Measurements from ENCODE around the gene MADD.
"Not testable (repeated sequence)": the region's sequence is repeated elsewhere in the genome, so short reads cannot be mapped to it uniquely, and the experiment has no call there.

MADD gene

DNA sequence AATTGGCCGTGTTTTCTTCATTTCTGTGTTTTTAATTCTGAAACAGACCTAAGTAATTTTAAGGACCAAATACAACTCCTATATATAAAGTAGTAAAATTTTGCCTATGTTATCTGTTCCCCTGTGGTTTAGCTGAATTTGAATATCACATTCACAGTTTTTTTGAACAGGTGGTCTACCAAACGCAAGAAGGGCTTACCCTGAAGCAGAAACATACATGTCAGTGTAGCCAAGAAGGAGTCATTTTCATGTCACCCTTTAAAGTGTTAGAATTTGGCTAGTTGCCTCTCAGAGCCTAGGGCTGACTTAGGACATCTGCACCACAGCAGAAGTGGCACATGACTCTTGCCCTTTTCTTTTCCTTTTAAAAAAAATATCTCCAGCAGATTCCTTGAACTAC is 48.2 kb downstream of the MADD start:
- DNase-seq (ENCODE audit: low read depth in 2 of 2): no peak

DNA sequence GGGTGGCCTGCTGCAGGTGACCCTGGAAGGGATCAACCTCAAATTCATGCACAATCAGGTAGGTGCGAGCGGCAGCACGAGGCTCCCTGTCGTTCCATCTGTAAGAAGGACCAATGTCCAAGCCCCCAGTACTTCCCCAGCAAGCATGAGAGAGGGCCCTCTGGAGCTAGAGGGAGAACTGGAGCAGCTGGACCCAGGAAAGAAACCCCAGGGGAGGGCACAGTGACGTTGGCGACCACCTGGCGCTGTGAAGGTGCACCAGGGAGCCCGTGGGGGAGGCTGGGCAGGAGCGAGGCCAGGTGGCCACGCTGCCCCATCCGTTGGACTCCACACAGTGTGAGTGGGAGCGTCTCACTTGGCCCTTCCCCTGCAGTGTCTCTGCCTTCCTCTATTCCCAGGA is 54.6 kb downstream of the MADD start:
- no peak for DNase-seq (ENCODE audit: low read depth in 2 of 2)

DNA sequence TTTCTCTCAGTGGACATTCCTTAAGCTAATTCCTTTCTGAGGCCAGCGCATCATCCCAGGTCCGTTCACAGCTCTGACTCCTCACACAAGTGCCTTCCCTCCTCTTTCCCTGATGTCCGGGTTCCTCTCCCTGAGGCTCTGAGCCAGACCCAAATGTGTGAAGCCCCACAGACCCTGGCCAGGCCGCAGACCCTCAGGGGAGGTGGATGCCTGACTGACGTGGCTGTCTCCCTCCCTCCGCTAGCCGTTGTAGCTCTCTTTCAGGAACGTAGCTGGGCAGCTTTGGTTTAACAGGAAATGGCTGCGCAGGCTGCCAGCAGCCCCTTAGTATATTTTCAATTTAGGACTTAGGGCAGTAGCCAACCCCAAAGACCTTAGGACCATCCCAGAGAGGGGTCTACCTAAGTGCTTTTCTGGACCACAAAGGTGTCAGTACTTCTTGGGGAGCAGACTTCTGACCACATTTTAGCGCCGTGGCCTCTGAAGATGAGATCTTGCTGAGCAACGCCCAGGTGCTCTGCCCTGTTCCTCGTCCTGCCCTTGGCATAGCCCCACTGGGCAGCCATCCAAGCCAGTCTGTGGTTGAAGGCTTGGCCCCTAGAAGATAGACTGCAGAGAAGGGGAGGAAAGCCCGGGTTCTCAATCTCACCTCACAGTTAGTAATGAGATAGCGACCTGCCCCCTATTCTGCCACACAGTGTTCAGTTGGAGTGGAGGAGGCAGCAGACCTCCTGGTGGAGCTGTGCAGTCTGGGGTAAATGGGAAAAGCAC is 55.5 kb downstream of the MADD start:
- DNase-seq (ENCODE audit: low read depth in 2 of 2): no peak

DNA sequence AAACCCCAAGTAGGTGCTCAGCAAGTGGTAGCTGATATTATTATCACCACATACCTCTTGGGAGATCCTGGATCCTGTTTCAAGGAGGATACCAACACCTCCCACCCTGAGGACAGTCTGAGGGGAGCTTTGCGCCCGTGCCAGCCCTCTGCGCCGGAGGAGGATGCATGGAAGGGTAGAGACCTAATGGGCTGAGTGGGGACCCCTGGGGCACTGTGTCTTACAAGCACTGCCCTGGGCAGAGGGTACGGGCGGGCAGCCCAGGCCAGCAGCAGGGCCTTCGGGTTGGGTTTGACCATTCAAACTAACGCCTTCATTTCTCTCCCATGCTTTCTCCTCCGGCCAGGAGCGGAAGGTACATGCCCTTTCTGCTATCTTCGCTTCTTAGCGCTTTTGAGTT is 56.3 kb downstream of the MADD start:
- no peak for DNase-seq (ENCODE audit: low read depth in 2 of 2)

DNA sequence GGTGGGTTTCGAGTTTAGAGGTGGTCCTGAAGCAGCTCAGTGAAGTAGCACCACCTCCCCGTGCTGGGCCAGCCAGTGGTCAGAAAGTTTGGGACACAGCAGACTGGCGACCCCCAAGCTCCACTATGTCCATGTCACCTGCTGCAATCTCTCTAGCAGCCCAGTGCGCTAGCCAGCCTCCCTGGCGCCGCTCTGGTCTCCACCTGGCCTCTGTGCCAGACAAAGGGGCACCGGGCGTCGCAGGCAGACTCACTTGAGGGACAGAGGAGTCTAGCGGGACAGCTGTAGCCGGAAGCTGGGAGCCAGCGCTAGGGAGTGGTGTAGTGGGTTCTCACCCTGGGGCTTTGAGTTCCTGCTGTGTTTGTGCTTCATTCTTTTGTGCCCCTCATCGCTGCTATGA is 57.1 kb downstream of the MADD start:
- no peak for DNase-seq (ENCODE audit: low read depth in 2 of 2)

DNA sequence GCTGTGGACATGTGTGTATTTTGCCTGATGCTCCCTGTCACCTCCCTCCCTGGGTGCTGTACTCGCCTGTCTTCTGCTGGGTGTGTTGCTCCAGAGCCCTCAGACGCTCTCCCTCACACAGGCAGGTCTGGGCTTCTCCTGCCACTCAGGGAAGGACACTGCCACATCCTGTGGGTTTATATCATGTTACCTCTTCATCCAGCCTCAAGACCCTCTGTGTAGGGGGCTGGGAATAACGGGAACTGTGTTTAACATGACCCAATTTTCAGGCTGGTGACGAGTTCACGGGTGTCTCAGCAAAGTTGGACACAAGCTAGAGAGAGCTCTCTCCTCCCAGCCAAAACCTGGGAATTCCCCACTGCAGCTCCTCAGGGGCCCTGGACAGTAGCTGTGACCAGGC is 58.0 kb downstream of the MADD start:
- no peak for DNase-seq (ENCODE audit: low read depth in 2 of 2)

DNA sequence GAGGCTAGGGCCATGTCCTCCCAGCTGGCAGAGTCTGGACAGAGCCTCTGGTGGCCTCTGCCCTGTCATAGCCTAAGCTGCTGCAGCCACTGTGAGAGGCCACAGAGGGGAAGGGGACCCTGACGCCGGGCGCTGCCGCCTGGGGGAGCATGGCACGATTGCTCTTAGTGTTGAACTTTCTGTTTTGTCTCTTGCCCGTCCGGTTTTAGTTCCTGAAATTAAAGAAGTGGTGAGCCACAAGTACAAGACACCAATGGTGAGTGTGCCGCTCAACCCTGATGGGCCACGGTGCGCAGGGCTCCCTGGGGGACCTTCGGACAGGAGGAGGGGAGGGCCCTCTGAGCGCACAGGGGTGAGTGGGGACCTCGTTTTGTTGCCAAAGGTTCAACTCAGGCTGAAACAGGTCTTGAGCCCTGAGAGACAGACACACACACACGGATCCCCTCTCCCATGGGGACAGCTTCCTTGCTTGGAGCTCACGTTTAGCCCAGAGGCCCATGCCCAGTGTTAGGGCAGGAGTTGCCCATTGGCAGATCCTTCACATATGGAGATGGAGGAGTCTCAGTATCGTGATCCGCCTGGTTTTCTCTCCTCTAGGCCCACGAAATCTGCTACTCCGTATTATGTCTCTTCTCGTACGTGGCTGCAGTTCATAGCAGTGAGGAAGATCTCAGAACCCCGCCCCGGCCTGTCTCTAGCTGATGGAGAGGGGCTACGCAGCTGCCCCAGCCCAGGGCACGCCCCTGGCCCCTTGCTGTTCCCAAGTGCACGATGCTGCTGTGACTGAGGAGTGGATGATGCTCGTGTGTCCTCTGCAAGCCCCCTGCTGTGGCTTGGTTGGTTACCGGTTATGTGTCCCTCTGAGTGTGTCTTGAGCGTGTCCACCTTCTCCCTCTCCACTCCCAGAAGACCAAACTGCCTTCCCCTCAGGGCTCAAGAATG is 58.8 kb downstream of the MADD start:
- DNase-seq (ENCODE audit: low read depth in 2 of 2): no peak

DNA sequence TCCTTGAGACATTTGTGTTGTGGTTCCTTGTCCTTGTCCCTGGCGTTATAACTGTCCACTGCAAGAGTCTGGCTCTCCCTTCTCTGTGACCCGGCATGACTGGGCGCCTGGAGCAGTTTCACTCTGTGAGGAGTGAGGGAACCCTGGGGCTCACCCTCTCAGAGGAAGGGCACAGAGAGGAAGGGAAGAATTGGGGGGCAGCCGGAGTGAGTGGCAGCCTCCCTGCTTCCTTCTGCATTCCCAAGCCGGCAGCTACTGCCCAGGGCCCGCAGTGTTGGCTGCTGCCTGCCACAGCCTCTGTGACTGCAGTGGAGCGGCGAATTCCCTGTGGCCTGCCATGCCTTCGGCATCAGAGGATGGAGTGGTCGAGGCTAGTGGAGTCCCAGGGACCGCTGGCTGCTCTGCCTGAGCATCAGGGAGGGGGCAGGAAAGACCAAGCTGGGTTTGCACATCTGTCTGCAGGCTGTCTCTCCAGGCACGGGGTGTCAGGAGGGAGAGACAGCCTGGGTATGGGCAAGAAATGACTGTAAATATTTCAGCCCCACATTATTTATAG is 59.6 kb downstream of the MADD start:
- no peak for DNase-seq (ENCODE audit: low read depth in 2 of 2)

DNA sequence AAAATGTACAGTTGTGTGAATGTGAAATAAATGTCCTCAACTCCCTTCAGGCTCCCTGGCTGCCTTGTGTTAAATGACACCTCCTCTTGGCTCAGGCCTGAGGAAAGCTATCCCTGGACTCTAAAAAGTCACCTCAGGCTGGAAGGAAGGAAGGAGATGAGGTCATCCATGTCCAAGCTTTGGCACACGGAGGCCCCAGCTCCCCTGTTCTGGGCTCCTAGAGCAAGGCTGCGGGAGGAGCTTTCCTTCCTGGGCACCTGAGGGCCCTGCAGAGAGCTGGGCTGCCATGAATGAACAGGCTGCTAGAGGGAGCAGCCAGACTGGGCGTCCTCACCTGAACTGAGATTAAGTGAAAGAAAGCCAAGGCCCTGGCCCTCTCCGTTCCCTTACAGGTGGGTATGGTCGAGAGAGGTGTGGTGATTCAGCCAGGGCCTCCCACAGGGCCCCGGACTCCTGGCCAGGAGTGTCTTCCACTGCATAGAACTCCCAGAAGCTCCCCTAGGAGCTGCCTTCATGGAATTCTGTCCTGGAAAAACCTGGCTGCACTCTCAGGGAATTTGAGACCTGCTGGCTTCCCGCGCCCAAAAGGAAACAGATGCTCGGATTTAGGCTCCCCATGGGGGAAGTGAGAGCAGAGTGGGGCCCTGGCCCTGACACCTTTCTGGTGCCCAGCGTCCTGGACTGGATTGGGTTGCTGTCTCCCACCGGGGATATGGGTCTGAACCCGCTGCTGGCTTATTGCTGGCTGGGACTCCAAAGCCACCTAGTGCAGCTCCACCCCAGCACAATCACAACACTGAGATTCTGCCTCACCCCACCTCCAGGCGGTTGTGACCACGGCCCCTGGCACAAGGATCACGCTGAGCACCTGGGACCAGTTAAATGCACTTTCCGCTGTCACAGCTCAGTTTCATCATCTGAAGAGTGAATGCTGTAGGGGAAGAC is 60.3 kb downstream of the MADD start:
- DNase-seq (ENCODE audit: low read depth in 2 of 2): no peak

DNA sequence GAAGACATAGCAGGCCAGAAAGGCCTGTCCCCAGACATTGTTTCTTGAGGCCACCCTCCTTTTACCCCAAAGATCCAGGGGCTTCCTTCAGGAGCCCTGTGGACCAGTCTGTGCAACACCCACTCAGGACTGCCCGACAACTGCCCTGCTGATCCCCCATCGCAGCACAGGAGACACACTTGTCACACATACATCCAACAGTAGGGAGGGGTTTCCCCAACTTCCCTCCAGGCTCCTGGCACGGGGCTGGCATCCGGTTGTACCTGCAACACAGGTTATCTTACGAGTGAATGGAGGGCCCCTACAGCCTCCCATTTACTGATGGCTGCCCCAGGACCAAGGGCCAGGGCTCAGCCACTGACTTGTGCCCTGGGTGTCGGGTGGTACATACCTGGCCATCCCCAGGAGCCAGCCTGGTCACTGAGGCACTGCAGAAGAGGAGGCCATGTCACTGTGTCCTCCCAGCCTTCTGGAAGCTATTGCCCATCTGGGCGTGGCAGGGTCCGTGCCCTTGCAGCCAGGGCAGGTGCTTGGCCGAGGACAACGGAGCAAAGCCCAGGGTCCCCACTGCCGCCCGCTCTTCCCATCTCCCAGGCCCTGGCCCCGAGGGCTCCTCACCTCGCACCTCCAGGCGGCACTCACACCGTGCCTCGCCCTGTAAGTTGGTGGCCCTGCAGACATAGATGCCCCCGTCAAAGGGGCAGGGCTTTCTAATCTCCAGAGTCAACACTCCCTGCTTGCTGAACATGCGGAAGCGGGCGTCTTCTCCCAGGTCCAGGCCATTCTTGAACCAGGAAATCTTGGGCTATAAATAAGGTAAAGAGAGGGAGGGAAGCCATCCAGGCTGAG is 61.7 kb downstream of the MADD start:
- DNase-seq (ENCODE audit: low read depth in 2 of 2): no peak

DNA sequence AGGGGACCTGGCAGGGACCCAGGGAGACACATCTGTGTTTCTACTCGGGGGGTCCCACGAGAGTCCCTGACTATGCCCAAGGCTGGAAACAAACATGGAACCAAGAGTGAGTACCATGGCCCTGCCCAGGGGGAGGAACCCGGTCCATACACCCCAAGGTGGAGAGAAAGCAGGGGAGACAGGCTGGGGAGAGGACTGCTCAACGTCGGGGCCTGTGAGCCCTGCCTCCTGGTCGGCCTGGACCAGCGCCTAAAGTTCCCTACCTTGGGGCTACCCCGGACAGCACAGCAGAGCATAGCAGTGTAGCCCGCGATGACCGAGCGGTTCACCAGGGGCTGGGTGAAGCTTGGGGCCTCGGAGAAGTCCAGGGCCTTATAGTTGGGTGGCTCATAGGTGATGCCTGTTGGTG is 62.4 kb downstream of the MADD start:
- no peak for DNase-seq (ENCODE audit: low read depth in 2 of 2)

DNA sequence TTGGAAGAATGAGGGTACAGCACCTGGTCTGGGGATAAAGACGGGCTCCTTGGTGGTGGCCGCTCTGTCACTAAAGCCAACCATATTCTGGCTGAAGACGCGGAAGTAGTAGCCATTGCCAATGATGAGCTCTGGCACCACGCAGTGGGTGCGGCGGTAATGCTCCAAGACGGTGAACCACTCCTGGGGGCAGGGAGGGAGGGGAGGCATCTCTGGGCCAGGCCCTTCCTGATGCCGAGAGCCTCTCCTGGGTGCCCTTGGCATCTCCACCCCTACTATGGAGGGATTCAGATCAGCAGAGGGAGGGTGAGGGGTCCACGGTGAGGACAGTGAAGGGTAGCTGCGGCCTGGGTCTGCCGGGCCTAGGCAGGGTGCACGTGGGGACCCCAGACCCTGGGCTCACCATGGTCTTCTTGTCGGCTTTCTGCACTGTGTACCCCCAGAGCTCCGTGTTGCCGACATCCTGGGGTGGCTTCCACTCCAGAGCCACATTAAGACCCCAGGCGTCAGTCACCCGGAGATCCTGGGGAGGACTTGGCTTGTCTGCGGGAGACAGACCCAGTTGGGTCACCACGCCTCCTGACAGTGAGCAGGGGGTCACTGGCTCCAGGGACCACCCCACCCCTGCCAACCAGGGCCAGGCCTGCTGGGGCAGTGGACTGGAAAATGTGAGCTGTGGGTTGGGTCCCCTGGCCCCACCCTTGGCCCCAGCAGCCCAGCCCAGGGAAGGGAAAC is 63.0 kb downstream of the MADD start:
- DNase-seq (ENCODE audit: low read depth in 2 of 2): no peak

DNA sequence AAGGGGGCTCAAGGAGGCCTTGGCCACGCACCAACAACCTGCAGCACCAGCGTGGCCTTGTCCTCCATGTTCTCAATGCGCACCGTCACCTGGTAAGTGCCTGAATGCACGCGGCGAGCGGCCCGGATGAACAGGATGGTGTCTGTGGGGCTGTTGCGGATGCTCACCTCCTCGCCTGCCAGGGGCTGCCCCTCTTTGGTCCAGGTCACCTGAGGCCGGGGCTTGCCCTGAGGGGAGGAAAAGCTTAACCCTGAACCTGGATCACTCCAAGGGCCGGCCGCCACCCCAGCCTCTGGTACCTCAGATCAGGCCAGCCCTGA is 63.6 kb downstream of the MADD start:
- DNase-seq (ENCODE audit: low read depth in 2 of 2): no peak

DNA sequence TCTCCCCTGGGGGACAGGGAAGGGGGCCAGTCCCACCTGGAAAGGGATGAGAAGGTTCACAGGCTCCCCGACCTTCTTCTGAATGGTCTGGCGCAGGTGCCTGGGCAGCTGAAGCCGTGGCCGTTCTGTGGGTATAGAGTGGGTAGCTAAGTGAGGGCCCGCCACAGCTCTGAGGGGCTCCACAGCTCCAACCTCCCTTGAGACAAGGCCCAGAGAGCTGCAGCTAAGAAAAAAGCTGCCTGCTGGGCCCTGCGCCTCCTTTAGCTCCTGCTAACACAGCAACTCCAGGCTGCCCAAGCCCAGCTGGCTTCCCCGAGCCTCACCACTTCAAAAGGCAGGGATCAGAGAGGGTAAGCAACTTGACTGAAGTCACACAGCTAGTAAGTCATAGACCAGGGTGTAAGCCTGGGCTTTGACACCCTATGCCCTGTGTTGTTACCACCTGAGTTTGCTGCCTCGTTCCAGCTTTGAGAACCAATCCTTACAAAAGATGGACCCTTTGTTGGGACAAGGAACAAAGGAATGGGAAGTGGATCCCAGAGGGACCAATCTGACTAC is 64.0 kb downstream of the MADD start:
- DNase-seq (ENCODE audit: low read depth in 2 of 2): no peak

DNA sequence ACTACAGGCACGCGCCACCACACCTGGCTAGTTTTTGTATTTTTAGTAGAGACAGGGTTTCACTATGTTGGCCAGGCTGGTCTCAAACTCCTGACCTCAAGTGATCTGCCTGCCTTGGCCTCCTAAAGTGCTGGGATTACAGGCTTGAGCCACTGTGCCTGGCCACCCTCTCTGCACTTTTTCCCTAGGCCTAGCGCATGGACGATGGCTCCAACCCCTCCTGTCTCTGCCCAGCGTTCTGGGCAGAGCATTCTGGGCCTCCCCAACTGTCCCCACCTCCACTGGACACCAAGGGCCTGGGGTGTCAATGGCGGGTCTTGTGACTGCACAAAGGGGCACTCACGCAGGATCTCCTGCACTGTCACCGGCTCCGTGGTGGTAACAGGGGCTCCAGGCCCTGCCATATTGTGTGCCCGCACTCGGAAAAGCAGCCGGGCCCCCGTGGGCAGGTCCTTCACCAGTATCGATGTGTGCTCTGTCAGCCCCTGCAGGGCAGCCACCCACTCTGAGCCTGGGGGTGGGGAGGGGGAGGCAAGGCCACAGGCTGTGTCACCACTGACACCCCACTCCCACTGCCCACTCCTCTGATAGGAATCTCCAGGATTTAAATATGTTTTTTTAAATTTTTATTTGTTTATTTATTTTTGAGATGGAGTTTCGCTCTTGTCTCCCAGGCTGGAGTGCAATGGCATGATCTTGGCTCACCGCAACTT is 64.9 kb downstream of the MADD start:
- DNase-seq (ENCODE audit: low read depth in 2 of 2): not testable (repeated sequence)

DNA sequence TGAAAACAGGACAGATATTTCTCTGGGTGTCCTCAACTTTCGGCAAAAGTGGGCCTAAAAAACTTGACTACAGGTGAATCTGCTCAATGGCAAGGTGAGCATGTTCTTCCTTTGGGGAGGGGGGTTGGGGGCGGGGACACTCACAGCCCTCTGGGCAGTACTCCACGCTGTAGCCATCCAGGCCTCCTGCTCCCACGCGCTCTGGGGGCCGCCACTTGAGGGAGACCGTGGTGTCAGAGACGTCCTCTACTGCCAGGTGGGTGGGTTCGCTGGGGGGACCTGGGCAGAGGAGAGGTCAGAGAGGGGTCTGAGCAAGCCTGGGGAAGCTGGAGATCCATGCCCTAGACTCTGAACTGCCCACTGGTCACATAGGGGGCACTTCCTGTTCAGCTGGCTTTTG is 65.8 kb downstream of the MADD start:
- DNase-seq (ENCODE audit: low read depth in 2 of 2): no peak

DNA sequence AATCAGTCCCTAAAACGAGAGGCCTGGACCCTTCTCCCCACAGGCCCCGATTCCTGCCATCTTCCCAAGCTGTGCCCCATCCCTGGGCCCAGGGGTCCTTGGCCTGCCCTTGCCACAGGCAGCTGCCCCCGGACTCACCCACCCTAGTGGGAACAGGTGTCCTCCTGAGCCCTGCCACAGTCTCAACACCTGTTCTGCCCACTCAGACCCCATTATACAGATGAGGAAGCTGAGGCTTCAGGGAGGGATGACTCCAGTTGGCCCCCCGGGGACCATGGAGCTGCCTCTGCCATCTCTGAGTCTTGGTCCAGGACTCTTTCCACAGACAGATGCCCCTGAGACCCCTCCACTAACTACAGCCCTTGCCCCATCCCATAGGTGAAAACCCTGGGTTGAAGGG is 66.7 kb downstream of the MADD start:
- no peak for DNase-seq (ENCODE audit: low read depth in 2 of 2)

DNA sequence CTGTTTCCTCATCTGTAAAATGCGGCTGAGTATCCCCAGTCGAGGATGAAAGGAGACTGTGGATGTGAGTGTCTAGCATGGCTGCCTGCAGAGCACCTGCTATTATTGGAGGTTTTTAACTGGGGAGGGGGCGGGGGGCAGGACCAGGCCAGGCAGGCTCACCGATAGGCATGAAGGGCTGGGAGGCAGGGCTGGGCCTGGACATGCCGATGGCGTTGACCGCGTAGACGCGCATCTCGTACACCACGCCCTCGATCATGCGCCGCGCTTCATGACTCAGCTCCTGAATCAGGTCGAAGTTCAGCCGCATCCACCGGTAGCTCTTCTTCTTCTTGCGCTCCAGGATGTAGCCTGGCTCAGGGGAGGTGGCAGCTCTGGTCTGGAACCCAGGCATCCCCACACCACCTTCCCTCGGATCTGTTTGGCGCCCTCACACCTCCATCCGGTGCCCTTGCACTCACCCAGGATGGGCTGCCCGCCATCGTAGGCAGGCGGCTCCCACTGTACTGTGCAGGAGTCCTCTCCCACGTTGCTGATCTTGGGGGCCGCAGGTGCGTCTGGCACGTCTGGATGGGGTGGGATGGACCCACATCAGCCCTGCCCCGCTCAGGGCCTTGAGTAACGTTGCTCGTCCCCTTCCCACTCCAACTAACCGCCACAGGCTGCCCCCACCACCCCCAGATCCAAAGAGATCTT is 67.4 kb downstream of the MADD start:
- DNase-seq (ENCODE audit: low read depth in 2 of 2): no peak
